HG03196 (cell line): Measurements from ENCODE around the gene DGKI.

Experiments
- ATAC-seq: cut with Tn5 transposase; IDR thresholded peaks from one replicate; pipeline ENCODE4 v1.9.1; 2021; ENCODE audit not compliant: unreplicated experiment

Gene DGKI

GRCh38 chr7:137609500-137609899, 237.3 kb downstream of the DGKI start:
- ATAC-seq: no peak

- no peak for ATAC-seq
These were observed 240.6 kb downstream of the DGKI start for GRCh38 chr7:137606061-137606674.

- no peak for ATAC-seq
These were observed 243.7 kb downstream of the DGKI start for GRCh38 chr7:137603043-137603442.

GRCh38 chr7:137601642-137602041, 245.1 kb downstream of the DGKI start:
- ATAC-seq: no peak

GRCh38 chr7:137597856-137598255, 248.9 kb downstream of the DGKI start:
- ATAC-seq: no peak

GRCh38 chr7:137593115-137593711, 253.6 kb downstream of the DGKI start:
- ATAC-seq: no peak

GRCh38 chr7:137592232-137592896, 254.4 kb downstream of the DGKI start:
- ATAC-seq: no peak

- no peak for ATAC-seq
These were observed 255.3 kb downstream of the DGKI start for GRCh38 chr7:137591421-137591837.

GRCh38 chr7:137590756-137591305, 255.9 kb downstream of the DGKI start:
- no peak for ATAC-seq

GRCh38 chr7:137590071-137590755, 256.6 kb downstream of the DGKI start:
- ATAC-seq: no peak

- ATAC-seq: no peak
These were observed 259.4 kb downstream of the DGKI start for GRCh38 chr7:137587326-137587725.

- no peak for ATAC-seq
These were observed 261.2 kb downstream of the DGKI start for GRCh38 chr7:137585591-137585990.

- ATAC-seq: no peak
These were observed 263.6 kb downstream of the DGKI start for GRCh38 chr7:137583172-137583571.

GRCh38 chr7:137579913-137580640, 266.7 kb downstream of the DGKI start:
- no peak for ATAC-seq

- no peak for ATAC-seq
These were observed 268.2 kb downstream of the DGKI start for GRCh38 chr7:137578541-137578940.

- no peak for ATAC-seq
These were observed 269.6 kb downstream of the DGKI start for GRCh38 chr7:137577184-137577583.

GRCh38 chr7:137576481-137576880, 270.3 kb downstream of the DGKI start:
- no peak for ATAC-seq

- ATAC-seq: no peak
These were observed 272.0 kb downstream of the DGKI start for GRCh38 chr7:137574812-137575211.

GRCh38 chr7:137572056-137572784, 274.6 kb downstream of the DGKI start:
- no peak for ATAC-seq

- ATAC-seq: no peak
These were observed 282.1 kb downstream of the DGKI start for GRCh38 chr7:137564677-137565076.
